Measurements from ENCODE around the gene DCAF5. TPM values are rescaled to one million over a fixed set of nuclear protein-coding genes. Genes with fewer than 3 reads are reported as not detected.

The DCAF5 gene
- polyA plus RNA-seq, 3 donors = 22.2 to 55.1 (median 30.6) TPM

- Histone ChIP-seq H3K9me3 (replicated peaks in 1 of 2; ENCODE audit: control insufficient read depth in 1 of 2, insufficient read depth in 1 of 2, low read length in 2 of 2) (no peaks in the 10 kb centered on the region), H3K27ac (ENCODE audit: low read depth in 1 of 2, low read length in 2 of 2) (no peak overlapping the region), H3K9ac (ENCODE audit: insufficient read depth, low read length, poor library complexity, severe bottlenecking) (no peak overlapping the region), H3K36me3 (replicated peaks in 1 of 2; ENCODE audit: control insufficient read depth in 1 of 2, insufficient read depth in 2 of 2, low read length in 2 of 2) (peaks cover 71 to 100% of the 10 kb centered on the region in 2 donors), H3K27me3 (ENCODE audit: control insufficient read depth in 2 of 2, insufficient read depth in 2 of 2, low read length in 2 of 2) (no peaks in the 10 kb centered on the region), H2AFZ (ENCODE audit: insufficient read depth, low read depth, low read length, poor library complexity, severe bottlenecking) (no peak overlapping the region), H3K4me1 (ENCODE audit: control insufficient read depth in 1 of 2, insufficient read depth in 2 of 2, low read length in 2 of 2) (no peaks in the 10 kb centered on the region), H3K4me2 (replicated peaks; ENCODE audit: extremely low read depth, low read length, poor library complexity, severe bottlenecking) (no peak overlapping the region), H4K20me1 (ENCODE audit: insufficient read depth, low read length) (peaks cover 35% of the 10 kb centered on the region), H3K4me3 (replicated peaks in 1 of 3; ENCODE audit: low read depth in 2 of 3, low read length in 3 of 3) (no peak overlapping the region), H3K79me2 (ENCODE audit: insufficient read depth, low read length) (peaks cover 4% of the 10 kb centered on the region)
- Mint-ChIP-seq H3K4me1 (peaks cover 9% of the 10 kb centered on the region), H3K27me3 (ENCODE audit: low read depth in 3 of 3) (no peaks in the 10 kb centered on the region), H3K9me3 (no peaks in the 10 kb centered on the region), H3K4me3 (no peak overlapping the region), H3K36me3 (peaks cover 85 to 92% of the 10 kb centered on the region in 2 donors), H3K27ac (peak overlapping the region in 1 of 7 donors; percentile 69)
- WGBS (ENCODE audit: insufficient coverage) = no CpG with 5 or more reads among the region's 3 CpGs
- TF ChIP-seq CTCF (IDR thresholded peaks at IDR 0.05) = no peak
- intact Hi-C loops (cut with micrococcal nuclease) = no loop called here
- no peak for DNase-seq
These were observed 37.3 kb downstream of the DCAF5 start for GRCh38 chr14:69115407-69116185.

GRCh38 chr14:69114763-69115162 is 38.2 kb downstream of the DCAF5 start:
- H3K79me2 ChIP-seq (ENCODE audit: insufficient read depth, low read length) = no peaks in the 10 kb centered on the region
- no peak overlapping the region for H3K27ac ChIP-seq (ENCODE audit: low read depth in 1 of 2, low read length in 2 of 2)
- H3K36me3 ChIP-seq (replicated peaks in 1 of 2; ENCODE audit: control insufficient read depth in 1 of 2, insufficient read depth in 2 of 2, low read length in 2 of 2) = peaks cover 67 to 100% of the 10 kb centered on the region in 2 donors
- no peak overlapping the region for H2AFZ ChIP-seq (ENCODE audit: insufficient read depth, low read depth, low read length, poor library complexity, severe bottlenecking)
- intact Hi-C loops (cut with micrococcal nuclease) = no loop called here
- Mint-ChIP-seq H3K27ac (no peak overlapping the region), H3K4me1 (peaks cover 9% of the 10 kb centered on the region), H3K4me3 (no peak overlapping the region), H3K9me3 (no peaks in the 10 kb centered on the region), H3K27me3 (ENCODE audit: low read depth in 3 of 3) (no peaks in the 10 kb centered on the region), H3K36me3 (peaks cover 85 to 93% of the 10 kb centered on the region in 2 donors)
- no peak overlapping the region for H3K9ac ChIP-seq (ENCODE audit: insufficient read depth, low read length, poor library complexity, severe bottlenecking)
- H3K4me1 ChIP-seq (ENCODE audit: control insufficient read depth in 1 of 2, insufficient read depth in 2 of 2, low read length in 2 of 2) = no peaks in the 10 kb centered on the region
- H3K27me3 ChIP-seq (ENCODE audit: control insufficient read depth in 2 of 2, insufficient read depth in 2 of 2, low read length in 2 of 2) = no peaks in the 10 kb centered on the region
- H3K4me3 ChIP-seq (replicated peaks in 1 of 3; ENCODE audit: low read depth in 2 of 3, low read length in 3 of 3) = no peak overlapping the region
- no peak overlapping the region for H3K4me2 ChIP-seq (replicated peaks; ENCODE audit: extremely low read depth, low read length, poor library complexity, severe bottlenecking)
- no peaks in the 10 kb centered on the region for H3K9me3 ChIP-seq (replicated peaks in 1 of 2; ENCODE audit: control insufficient read depth in 1 of 2, insufficient read depth in 1 of 2, low read length in 2 of 2)
- peaks cover 27% of the 10 kb centered on the region for H4K20me1 ChIP-seq (ENCODE audit: insufficient read depth, low read length)
- DNase-seq = no peak
- no peak for TF ChIP-seq CTCF (IDR thresholded peaks at IDR 0.05)
- no CpG with 5 or more reads among the region's 2 CpGs for WGBS (ENCODE audit: insufficient coverage)

Measured in CD14-positive monocyte (primary cell).